ENCODE results near the gene OSBPL8. TPM values are rescaled to one million over a fixed set of nuclear protein-coding genes. Genes with fewer than 3 reads are reported as not detected.

OSBPL8 gene
- total RNA-seq, 1 donor = 133 TPM

DNA sequence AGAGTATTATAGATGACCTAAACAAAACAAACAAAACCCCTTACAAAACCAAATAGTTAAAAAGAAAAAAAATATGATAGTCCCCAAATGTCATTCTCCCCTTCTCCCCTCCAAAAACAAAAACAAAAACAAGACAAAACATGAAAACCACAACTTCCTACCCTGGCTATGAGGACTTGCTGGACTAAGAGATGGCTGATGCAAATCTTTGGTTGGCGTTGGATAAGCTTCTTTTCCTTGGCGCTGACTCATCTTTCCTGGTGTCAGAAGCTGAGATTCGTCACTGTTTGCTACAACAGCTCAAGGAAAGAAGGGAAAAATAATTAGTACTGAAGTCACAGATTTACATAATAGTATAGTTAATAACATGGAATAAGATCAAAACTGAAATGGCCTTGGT is 108.9 kb downstream of the OSBPL8 start:
- peak; percentile 80 for DNase-seq (ENCODE audit: low read depth)
- no peak overlapping the region for H3K4me3 ChIP-seq (ENCODE audit: low read depth, low read length)
- TF ChIP-seq, protein P1, sequence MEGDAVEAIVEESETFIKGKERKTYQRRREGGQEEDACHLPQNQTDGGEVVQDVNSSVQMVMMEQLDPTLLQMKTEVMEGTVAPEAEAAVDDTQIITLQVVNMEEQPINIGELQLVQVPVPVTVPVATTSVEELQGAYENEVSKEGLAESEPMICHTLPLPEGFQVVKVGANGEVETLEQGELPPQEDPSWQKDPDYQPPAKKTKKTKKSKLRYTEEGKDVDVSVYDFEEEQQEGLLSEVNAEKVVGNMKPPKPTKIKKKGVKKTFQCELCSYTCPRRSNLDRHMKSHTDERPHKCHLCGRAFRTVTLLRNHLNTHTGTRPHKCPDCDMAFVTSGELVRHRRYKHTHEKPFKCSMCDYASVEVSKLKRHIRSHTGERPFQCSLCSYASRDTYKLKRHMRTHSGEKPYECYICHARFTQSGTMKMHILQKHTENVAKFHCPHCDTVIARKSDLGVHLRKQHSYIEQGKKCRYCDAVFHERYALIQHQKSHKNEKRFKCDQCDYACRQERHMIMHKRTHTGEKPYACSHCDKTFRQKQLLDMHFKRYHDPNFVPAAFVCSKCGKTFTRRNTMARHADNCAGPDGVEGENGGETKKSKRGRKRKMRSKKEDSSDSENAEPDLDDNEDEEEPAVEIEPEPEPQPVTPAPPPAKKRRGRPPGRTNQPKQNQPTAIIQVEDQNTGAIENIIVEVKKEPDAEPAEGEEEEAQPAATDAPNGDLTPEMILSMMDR (IDR thresholded peaks at IDR 0.05; ENCODE audit: insufficient read depth, low read length) = no peak

DNA sequence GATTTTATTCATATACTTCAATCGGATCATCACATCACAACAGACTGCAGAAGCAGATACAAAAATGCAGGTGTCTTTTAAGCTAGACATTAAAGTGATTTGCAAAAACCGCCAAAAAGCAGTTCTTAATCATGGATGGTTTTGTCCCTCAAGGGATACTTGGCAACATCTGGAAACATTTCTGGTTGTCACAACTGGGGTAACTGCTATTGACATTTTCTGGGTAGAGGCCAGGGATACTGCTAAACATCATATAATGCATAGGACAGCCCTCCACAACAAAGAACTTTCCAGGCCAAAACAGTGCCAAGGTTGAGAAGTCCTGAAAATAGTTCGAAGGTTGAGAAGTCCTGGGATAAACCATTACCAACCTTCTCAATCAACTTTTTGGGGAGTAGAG is 109.6 kb downstream of the OSBPL8 start:
- no peak overlapping the region for H3K4me3 ChIP-seq (ENCODE audit: low read depth, low read length)
- TF ChIP-seq, protein P1 (IDR thresholded peaks at IDR 0.05; ENCODE audit: insufficient read depth, low read length) = no peak
- no peak for DNase-seq (ENCODE audit: low read depth)

DNA sequence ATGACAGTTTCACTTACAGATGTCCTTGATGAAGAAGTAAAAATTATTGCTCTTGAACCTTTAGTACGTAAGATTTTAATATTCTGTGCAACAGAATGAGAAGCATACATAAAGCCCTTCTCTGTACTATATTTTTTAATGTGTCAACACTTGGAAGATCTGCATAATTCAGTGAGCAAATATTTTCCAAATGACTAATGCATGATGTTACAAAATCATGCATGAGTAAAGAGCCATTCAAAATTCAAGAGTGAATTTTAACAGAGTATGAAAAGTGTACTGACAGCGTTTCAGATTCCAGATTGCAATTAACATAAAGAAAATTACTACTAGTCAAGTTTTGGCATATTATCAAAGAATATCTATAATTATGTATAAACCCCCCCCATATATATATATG is 110.0 kb downstream of the OSBPL8 start:
- DNase-seq (ENCODE audit: low read depth) = peak; percentile 57
- TF ChIP-seq, protein P1 (IDR thresholded peaks at IDR 0.05; ENCODE audit: insufficient read depth, low read length) = no peak
- H3K4me3 ChIP-seq (ENCODE audit: low read depth, low read length) = no peak overlapping the region

DNA sequence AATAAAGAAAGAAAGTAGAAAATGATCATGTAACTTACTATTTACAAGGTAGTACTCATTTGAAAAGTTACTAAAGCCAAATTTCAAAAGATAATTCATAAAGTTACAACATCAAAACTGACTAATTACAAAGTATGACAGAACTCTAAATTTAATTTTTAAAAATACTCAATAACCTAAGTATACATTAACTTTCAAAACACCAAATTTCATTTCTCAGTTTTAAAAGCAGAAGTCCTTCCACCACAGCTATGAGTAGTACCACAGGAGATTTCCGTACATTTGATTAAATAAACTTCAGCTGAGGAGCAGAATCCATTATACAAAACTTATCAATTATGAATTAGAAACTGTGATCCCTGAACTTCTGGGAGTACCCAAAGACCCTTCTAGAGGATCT is 110.6 kb downstream of the OSBPL8 start:
- TF ChIP-seq, protein P1 (IDR thresholded peaks at IDR 0.05; ENCODE audit: insufficient read depth, low read length) = no peak
- H3K4me3 ChIP-seq (ENCODE audit: low read depth, low read length) = no peak overlapping the region
- no peak for DNase-seq (ENCODE audit: low read depth)

DNA sequence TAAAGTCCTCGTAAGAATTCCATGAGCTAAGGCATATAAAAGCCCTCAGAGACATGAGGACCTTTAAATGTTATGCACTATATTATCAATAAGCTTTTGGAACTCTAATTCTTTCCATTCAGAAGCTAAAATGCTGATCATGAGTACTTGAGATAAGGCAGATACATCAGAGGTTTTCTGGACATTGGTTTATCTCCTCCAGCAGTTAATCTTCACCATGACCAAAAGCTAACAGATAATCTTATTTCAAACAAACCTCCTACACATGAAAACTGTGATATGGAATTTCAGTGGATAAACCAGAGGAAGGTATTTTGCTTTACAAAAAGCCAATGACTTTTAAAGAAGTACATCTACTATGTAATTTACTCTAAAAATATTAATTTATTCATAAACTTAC is 113.5 kb downstream of the OSBPL8 start:
- TF ChIP-seq, protein P1 (IDR thresholded peaks at IDR 0.05; ENCODE audit: insufficient read depth, low read length) = no peak
- DNase-seq (ENCODE audit: low read depth) = no peak
- H3K4me3 ChIP-seq (ENCODE audit: low read depth, low read length) = no peak overlapping the region

DNA sequence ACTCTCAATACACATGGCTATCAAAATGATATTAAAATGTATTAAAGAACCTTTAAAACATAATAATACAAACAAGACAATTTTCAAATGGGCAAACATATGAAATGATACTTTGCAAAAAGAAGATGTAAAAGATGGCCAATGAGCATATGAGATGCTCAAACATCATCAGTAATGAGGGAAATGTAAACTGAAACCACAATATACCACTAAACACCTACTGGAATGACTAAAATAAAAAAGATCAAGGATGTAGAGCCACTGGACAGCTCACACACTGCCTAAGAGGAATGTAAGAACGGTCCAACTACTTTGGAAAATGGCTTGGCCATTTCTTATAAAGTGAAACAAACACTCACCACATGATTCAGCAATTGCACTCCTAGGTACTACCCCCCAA is 114.1 kb downstream of the OSBPL8 start:
- no peak overlapping the region for H3K4me3 ChIP-seq (ENCODE audit: low read depth, low read length)
- TF ChIP-seq, protein P1 (IDR thresholded peaks at IDR 0.05; ENCODE audit: insufficient read depth, low read length) = no peak
- DNase-seq (ENCODE audit: low read depth) = peak; percentile 40

DNA sequence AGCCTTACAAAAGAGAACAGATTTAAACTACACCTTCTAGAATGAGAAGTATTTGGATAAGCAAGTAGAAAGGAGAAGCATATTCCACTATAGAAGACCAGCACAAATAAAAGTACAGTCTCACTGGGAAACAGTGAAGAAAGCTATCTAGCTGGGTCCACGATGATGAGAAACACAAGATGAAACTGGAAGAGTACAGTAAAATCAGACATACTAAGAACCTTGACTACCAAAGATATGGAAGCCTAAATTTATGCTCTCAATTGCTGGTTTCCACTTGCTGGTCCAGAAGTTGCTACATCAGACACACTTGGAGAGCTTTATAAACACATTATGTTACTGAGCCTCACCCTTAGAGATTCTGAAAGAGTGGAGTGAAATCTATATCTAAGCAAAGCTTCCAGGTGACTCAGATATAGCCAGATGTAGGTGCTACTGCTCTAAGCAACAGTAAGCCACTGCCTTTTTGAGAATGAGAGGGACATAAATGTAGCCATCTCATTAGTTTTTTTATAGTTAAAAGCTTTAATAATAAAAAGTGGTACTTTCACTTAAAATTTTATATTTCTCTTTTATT is 115.1 kb downstream of the OSBPL8 start:
- TF ChIP-seq, protein P1 (IDR thresholded peaks at IDR 0.05; ENCODE audit: insufficient read depth, low read length) = no peak

More for the DNA sequence above, 115.1 kb downstream of the OSBPL8 start:
- peak; percentile 25 for DNase-seq (ENCODE audit: low read depth)
- no peak overlapping the region for H3K4me3 ChIP-seq (ENCODE audit: low read depth, low read length)

Data from fibroblast of the aortic adventitia (primary cell).